Lung (tissue), 12 donors: Measurements from ENCODE around the gene FRMD4A. TPM values are rescaled to one million over a fixed set of nuclear protein-coding genes. Genes with fewer than 3 reads are reported as not detected.

Experiments used
- ATAC-seq: fragments of 200-7000 bp; cut with Tn5 transposase; one replicate; pipeline ENCODE4 v1.9.1; 2020; ENCODE audit warnings: moderate number of reproducible peaks; ENCODE audit not compliant: insufficient read depth, low FRiP score
- DNase-seq, 3 donors: peaks; one replicate each; pipeline ENCODE4 v3.0.0-alpha.2; 2013 to 2017
- H3K27ac ChIP-seq, 2 donors: one replicate each; pipeline ENCODE4 v1.5.1; 2013; ENCODE audit warnings: mild to moderate bottlenecking in 2 of 2, moderate library complexity in 2 of 2, control low read depth in 1 of 2, inconsistent platforms in 1 of 2, low read depth in 1 of 2, low read length in 1 of 2
- H3K27me3 ChIP-seq, 3 donors: one replicate each; pipeline ENCODE4 v1.5.1; 2013; ENCODE audit warnings: low read length in 2 of 3; ENCODE audit not compliant: control insufficient read depth in 3 of 3, insufficient read depth in 3 of 3
- H3K36me3 ChIP-seq, 4 donors: one replicate each; pipeline ENCODE4 v1.5.1; 2013; ENCODE audit warnings: low read length in 4 of 4, mild to moderate bottlenecking in 1 of 4, moderate library complexity in 1 of 4; ENCODE audit not compliant: control insufficient read depth in 4 of 4, insufficient read depth in 4 of 4
- H3K4me1 ChIP-seq, 5 donors: one replicate each; pipeline ENCODE4 v1.5.1; 2013; ENCODE audit warnings: low read length in 5 of 5, mild to moderate bottlenecking in 2 of 5, moderate library complexity in 1 of 5; ENCODE audit not compliant: control insufficient read depth in 5 of 5, insufficient read depth in 5 of 5
- H3K4me3 ChIP-seq: one replicate; pipeline ENCODE4 v1.5.1; 2013; ENCODE audit warnings: mild to moderate bottlenecking, control low read depth, moderate library complexity
- H3K9ac ChIP-seq, 2 donors: one replicate each; pipeline ENCODE4 v1.5.1; 2013; ENCODE audit warnings: low read length in 2 of 2, control low read depth in 1 of 2; ENCODE audit not compliant: insufficient read depth in 1 of 2
- H3K9me3 ChIP-seq, 4 donors: one replicate each; pipeline ENCODE4 v1.5.1; 2013; ENCODE audit warnings: low read length in 3 of 4, mild to moderate bottlenecking in 1 of 4, moderate library complexity in 1 of 4; ENCODE audit not compliant: control insufficient read depth in 4 of 4, insufficient read depth in 3 of 4
- CTCF ChIP-seq: IDR thresholded peaks from 2 replicates; pipeline ENCODE4 v1.5.1; 2012; ENCODE audit warnings: mild to moderate bottlenecking; ENCODE audit errors: control extremely low read depth, extremely low read depth
- WGBS, 2 donors: extraction: QIAGEN DNeasy Blood & Tissue Kit; methylation state at CpG; one replicate each; pipeline ENCODE4 v1.1.7; 2013; 5-methylcytosine and 5-hydroxymethylcytosine counted together
- polyA plus RNA-seq, 2 donors: library from polyadenylated mRNA; stranded (reverse); fragments of 200-250 nt; gene quantifications; one replicate each; pipeline ENCODE4 v1.2.1, GENCODE V29; 2013
- total RNA-seq, 2 donors: library from RNA; depleted of rRNA in 1 of 2; stranded (reverse); fragments of >200 nt in 1 of 2; gene quantifications; one replicate each; pipeline ENCODE4 v1.2.1, GENCODE V29; 2014 to 2021
- donor health status: control.
- donor health status: control.
- donor health status: Bipolar disorder and iron deficiency.
- donor health status: healthy.
- donor health status: DM: yes; HTN: yes; CAD: no.

The FRMD4A gene
- total and polyA plus RNA-seq, 4 donors, result 12.0 to 64.5 (median 29.3) TPM

GRCh38 chr10:14151571-14151970 is 179.2 kb downstream of the FRMD4A start:
- WGBS, 2 donors, result 61 to 85% methylated on average over 1 of the region's 1 CpG
- TF ChIP-seq CTCF, result no peak
- DNase-seq (no peak), ATAC-seq (no peak)
- no peak overlapping the region for H3K4me3 ChIP-seq
- peaks cover 0 to 10% (median 0%) of the 10 kb centered on the region in 5 donors for H3K4me1 ChIP-seq
- no peak overlapping the region for H3K27ac ChIP-seq
- peaks cover 0 to 3% (median under 1%) of the 10 kb centered on the region in 3 donors for H3K27me3 ChIP-seq
- peaks cover 0 to 6% (median under 1%) of the 10 kb centered on the region in 4 donors for H3K9me3 ChIP-seq
- no peaks in the 10 kb centered on the region for H3K36me3 ChIP-seq
- no peak overlapping the region for H3K9ac ChIP-seq

- 78 to 83% methylated on average over 4 of the region's 4 CpGs for WGBS, 2 donors
- Histone ChIP-seq H3K27ac (no peak overlapping the region), H3K27me3 (peaks cover 0 to 3% (median 0%) of the 10 kb centered on the region in 3 donors), H3K9me3 (peaks cover 0 to 1% (median 0%) of the 10 kb centered on the region in 4 donors), H3K4me3 (no peak overlapping the region), H3K4me1 (peaks cover 0 to 16% (median 0%) of the 10 kb centered on the region in 5 donors), H3K36me3 (no peaks in the 10 kb centered on the region), H3K9ac (no peak overlapping the region)
- ATAC-seq (no peak), DNase-seq (no peak)
- TF ChIP-seq CTCF, result no peak
Observed at GRCh38 chr10:14150526-14150925, 180.2 kb downstream of the FRMD4A start.

- no peaks in the 10 kb centered on the region for H3K36me3 ChIP-seq
- no peak overlapping the region for H3K4me3 ChIP-seq
- H3K4me1 ChIP-seq, result peaks cover 0 to 18% (median 0%) of the 10 kb centered on the region in 5 donors
- peaks cover 0 to 7% (median 0%) of the 10 kb centered on the region in 3 donors for H3K27me3 ChIP-seq
- no peaks in the 10 kb centered on the region for H3K9me3 ChIP-seq
- no peak overlapping the region for H3K9ac ChIP-seq
- WGBS, 2 donors, result 79 to 85% methylated on average over 4 of the region's 4 CpGs
- DNase-seq, result no peak
- no peak for TF ChIP-seq CTCF
- no peak overlapping the region for H3K27ac ChIP-seq
- ATAC-seq, result no peak
Observed at GRCh38 chr10:14146501-14146900, 184.2 kb downstream of the FRMD4A start.

- Histone ChIP-seq H3K36me3 (no peaks in the 10 kb centered on the region), H3K27ac (no peak overlapping the region), H3K4me3 (no peak overlapping the region), H3K4me1 (peaks cover 0 to 18% (median 0%) of the 10 kb centered on the region in 5 donors), H3K27me3 (peaks cover 0 to 11% (median 0%) of the 10 kb centered on the region in 3 donors), H3K9me3 (no peaks in the 10 kb centered on the region), H3K9ac (no peak overlapping the region)
- no peak for TF ChIP-seq CTCF
- WGBS, 2 donors, result 68 to 76% methylated on average over 3 of the region's 3 CpGs
- ATAC-seq, result no peak
- peak in 2 of 3 donors; percentile 72 to 78 for DNase-seq
Observed at GRCh38 chr10:14146025-14146424, 184.7 kb downstream of the FRMD4A start.
